Heart left ventricle (tissue), 13 donors: ENCODE results near the gene CFAP43.

ENCODE experiments used
- CTCF ChIP-seq, 12 donors: fragments of 200-600 bp; sonication (generic) in 4 of 12; IDR thresholded peaks; one replicate each; pipeline versions ENCODE4 v1.5.0 to v1.8.0; 2018 to 2022; ENCODE audit warnings: antibody characterized with exemption in 12 of 12, mild to moderate bottlenecking in 5 of 12
- POLR2A ChIP-seq, 2 donors: fragments of 450-650 bp; IDR thresholded peaks; one replicate each; pipeline ENCODE4 v1.6.1; 2017; ENCODE audit warnings: antibody characterized with exemption in 2 of 2, mild to moderate bottlenecking in 2 of 2, moderate library complexity in 2 of 2
- donor health status: ischemic (EF 13 %, LVEDD 7.1; RV severe dilation, severe dysfunction).
- donor health status: DM: no; HTN: yes; CAD: no.
- donor health status: DM: no; HTN: no; CAD: no.
- donor health status: ischemic (EF 25% LVEDD 6.9; RV normal size, moderate dysfunction).
- donor health status: ischemic (EF 25% LVEDD 5.7; RV mildly dilated, moderate dysfunction).
- donor health status: ischemic (EF 35%, LVEDD 5.7; RV mildly dilated, moderate dysfunction).
- donor health status: nonischemic (EF 11% LVEDD 7.7; RV severe dilation, severe dysfunction).
- donor health status: DM: yes; HTN: yes; CAD: no.
- donor health status: PGD.
- donor health status: ischemic (EF 29% LVEDD 5.4; RV normal size, mild dysfunction).
- donor health status: nonischemic (EF 23%, LVEDD 6.1; RV moderate dilation, normal function).

GRCh38 chr10:104273899-104274575 is 41.9 kb upstream of the CFAP43 start:
- no peak for TF ChIP-seq CTCF (IDR thresholded peaks at IDR 0.05)
- no peak for TF ChIP-seq POLR2A (IDR thresholded peaks at IDR 0.05)
